ENCODE results near the gene SLC35A3. TPM values are rescaled to one million over a fixed set of nuclear protein-coding genes. Genes with fewer than 3 reads are reported as not detected.

The SLC35A3 gene
- total and polyA plus RNA-seq, 9 of the 15 experiments (the other 6 are each of a cell fraction or from before 2014, with no cell fraction given): 3.5 to 21.7 (median 13.2) TPM

GRCh38 chr1:99955375-99955774, 14.4 kb upstream of the SLC35A3 start:
- Histone ChIP-seq H3K4me1 (replicated peaks in 1 of 2; ENCODE audit: control insufficient read depth in 2 of 2, insufficient read depth in 2 of 2, low read length in 2 of 2) (peaks cover 6% of the 10 kb centered on the region in 2 experiments; a peak in 2 of 5 replicates), H3K27ac (ENCODE audit: extremely low read depth, low read depth, low read length) (no peak overlapping the region), H3K36me3 (ENCODE audit: control insufficient read depth, insufficient read depth, low read length) (no peaks in the 10 kb centered on the region), H3K79me2 (ENCODE audit: control insufficient read depth, insufficient read depth, low read length) (no peaks in the 10 kb centered on the region), H2AFZ (ENCODE audit: low read depth, low read length) (no peak overlapping the region), H4K20me1 (replicated peaks; ENCODE audit: control insufficient read depth, insufficient read depth, low read length) (no peaks in the 10 kb centered on the region), H3K27me3 (ENCODE audit: control insufficient read depth in 2 of 2, insufficient read depth in 2 of 2, low read length in 2 of 2) (no peaks in the 10 kb centered on the region), H3K9me3 (replicated peaks; ENCODE audit: control insufficient read depth, insufficient read depth, low read depth, low read length) (no peaks in the 10 kb centered on the region), H3K4me3 (no peak overlapping the region), H3K9ac (ENCODE audit: insufficient read depth in 1 of 2, low read depth in 2 of 2, low read length in 2 of 2) (no peak overlapping the region), H3K9me1 (ENCODE audit: control insufficient read depth, insufficient read depth, low read length) (no peaks in the 10 kb centered on the region), H3K4me2 (ENCODE audit: insufficient read depth, low read length) (no peak overlapping the region)
- FAIRE-seq (no peak), ATAC-seq (no peak), DNase-seq (ENCODE audit: extremely low read depth in 1 of 4, low spot score in 3 of 4) (no peak)
- intact Hi-C loops (cut with micrococcal nuclease) (loop anchor here (5.0 kb wide), 1 partner anchor 148 kb away; no protein-coding TSS in a partner anchor), in situ Hi-C loops (cut with MboI) (no loop called here)
- CTCF ChIA-PET (ENCODE audit: low intra/inter-chr PET ratio): no interaction called here
- BruUV-seq (replicated peaks): no TSS peak
- POLR2A ChIA-PET: no interaction called here
- 42% methylated on average over 3 of the region's 3 CpGs for WGBS (ENCODE audit: insufficient coverage, low coverage, missing lambda C conversion rate)
- no peak for TF ChIP-seq SMAD1 (IDR thresholded peaks at IDR 0.05; ENCODE audit: low read depth, low read length, partially characterized antibody)
- peak; percentile 68; the same call in 1 of the 2 replicates for TF ChIP-seq TRIM28 (IDR thresholded peaks at IDR 0.05)
- no peak for TF ChIP-seq REST (IDR thresholded peaks at IDR 0.05; ENCODE audit: borderline replicate concordance)
- no peak for TF ChIP-seq REST (CRISPR knock-in tag; IDR thresholded peaks at IDR 0.05; ENCODE audit: low read depth)
- TF ChIP-seq ZNF407 (IDR thresholded peaks at IDR 0.05; ENCODE audit: low read depth): peak; percentile 64; the same call in 1 of the 2 replicates
- no peak for TF ChIP-seq ZEB2 (IDR thresholded peaks at IDR 0.05)
